SU-DHL-6 (cell line): ENCODE data around the gene PPP6R3.

Experiments
- H2AFZ ChIP-seq: fragments of 200-600 bp; sonication (generic); 2 replicates; pipeline ENCODE4 v1.6.1; 2014; ENCODE audit warnings: low read depth, mild to moderate bottlenecking, moderate library complexity, mixed read lengths, antibody characterized with exemption, low read length; ENCODE audit not compliant: severe bottlenecking
- H3F3A ChIP-seq: fragments of 200-600 bp; shearing (Covaris generic); 2 replicates; pipeline ENCODE4 v1.6.0; 2016; ENCODE audit warnings: antibody characterized with exemption, mild to moderate bottlenecking; ENCODE audit not compliant: insufficient read depth
- H3K27ac ChIP-seq: fragments of 200-600 bp; sonication (generic); 2 replicates; pipeline ENCODE4 v1.5.1; 2016; ENCODE audit warnings: low read depth, mild to moderate bottlenecking, low read length, moderate library complexity, mixed read lengths
- H3K27me3 ChIP-seq: fragments of 200-600 bp; sonication (generic), shearing (Covaris generic); 2 replicates; pipeline ENCODE4 v1.6.0; 2014; ENCODE audit warnings: mild to moderate bottlenecking, low read length
- H3K36me3 ChIP-seq: fragments of 200-600 bp; sonication (generic); 2 replicates; pipeline ENCODE4 v1.6.1; 2014; ENCODE audit warnings: mild to moderate bottlenecking, low read length, mixed read lengths
- H3K4me2 ChIP-seq: fragments of 300-600, 200-600 bp; shearing (Covaris generic), sonication (generic); 2 replicates; pipeline ENCODE4 v1.6.0; 2014; ENCODE audit warnings: low read length, low read depth, mild to moderate bottlenecking; ENCODE audit not compliant: poor library complexity, severe bottlenecking
- H3K4me3 ChIP-seq: fragments of 200-600 bp; sonication (generic); 2 replicates; pipeline ENCODE4 v1.5.1; 2014; ENCODE audit warnings: antibody characterized with exemption, low read length, mild to moderate bottlenecking, mixed read lengths; ENCODE audit not compliant: insufficient read depth, poor library complexity, severe bottlenecking
- H3K79me2 ChIP-seq: fragments of 200-600 bp; sonication (generic); 2 replicates; pipeline ENCODE4 v1.6.1; 2014; ENCODE audit warnings: mild to moderate bottlenecking, low read length, moderate library complexity; ENCODE audit not compliant: insufficient read depth
- H3K9ac ChIP-seq: fragments of 200-600 bp; sonication (generic); 2 replicates; pipeline ENCODE4 v1.7.0; 2014; ENCODE audit warnings: mild to moderate bottlenecking, low read length
- H3K9me2 ChIP-seq: fragments of 200-600 bp; sonication (generic); replicated peaks from 2 replicates; pipeline ENCODE4 v1.6.1; 2014; ENCODE audit warnings: low read length; ENCODE audit not compliant: insufficient read depth
- H3K9me3 ChIP-seq: fragments of 200-600 bp; sonication (generic); 2 replicates; pipeline ENCODE4 v1.6.1; 2014; ENCODE audit warnings: low read length, mixed read lengths; ENCODE audit not compliant: insufficient read depth
- H4K20me1 ChIP-seq: fragments of 200-600 bp; sonication (generic); 2 replicates; pipeline ENCODE4 v1.6.1; 2014; ENCODE audit warnings: low read depth, mild to moderate bottlenecking, antibody characterized with exemption, low read length, moderate library complexity, mixed read lengths
- EZH2phosphoT487 ChIP-seq: fragments of 200-600 bp; sonication (generic), shearing (Covaris generic); conservative IDR thresholded peaks from 2 replicates; pipeline ENCODE4 v1.6.1; 2018; ENCODE audit warnings: mild to moderate bottlenecking, antibody characterized with exemption, low read length, moderate library complexity, mixed read lengths
- TF ChIP-seq, protein P1 (sequence below): fragments of 200-600 bp; sonication (generic); IDR thresholded peaks from one replicate; pipeline ENCODE4 v1.5.1; 2017; ENCODE audit warnings: antibody characterized with exemption, mild to moderate bottlenecking, low read length, moderate library complexity; ENCODE audit not compliant: insufficient read depth, poor library complexity, severe bottlenecking

The PPP6R3 gene

DNA sequence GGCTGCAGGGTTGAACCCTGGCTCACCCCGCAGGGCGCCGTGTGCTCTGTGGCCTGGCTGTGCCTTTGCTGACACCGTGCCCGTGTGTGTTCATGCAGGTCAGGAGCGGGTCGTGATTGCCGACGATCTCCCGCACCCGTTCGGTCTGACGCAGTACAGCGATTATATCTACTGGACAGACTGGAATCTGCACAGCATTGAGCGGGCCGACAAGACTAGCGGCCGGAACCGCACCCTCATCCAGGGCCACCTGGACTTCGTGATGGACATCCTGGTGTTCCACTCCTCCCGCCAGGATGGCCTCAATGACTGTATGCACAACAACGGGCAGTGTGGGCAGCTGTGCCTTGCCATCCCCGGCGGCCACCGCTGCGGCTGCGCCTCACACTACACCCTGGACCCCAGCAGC, 47.0 kb upstream of the PPP6R3 start:
- H4K20me1 ChIP-seq, result no peaks in the 10 kb centered on the region
- no peak overlapping the region for H3K9ac ChIP-seq
- H3K36me3 ChIP-seq, result no peaks in the 10 kb centered on the region
- no peaks in the 10 kb centered on the region for H3K9me2 ChIP-seq
- H3K79me2 ChIP-seq, result no peaks in the 10 kb centered on the region
- no peak overlapping the region for H2AFZ ChIP-seq
- H3K4me2 ChIP-seq, result no peak overlapping the region
- H3K27ac ChIP-seq, result no peak overlapping the region
- no peaks in the 10 kb centered on the region for H3K27me3 ChIP-seq
- TF ChIP-seq EZH2phosphoT487, result no peak
- TF ChIP-seq, protein P1, sequence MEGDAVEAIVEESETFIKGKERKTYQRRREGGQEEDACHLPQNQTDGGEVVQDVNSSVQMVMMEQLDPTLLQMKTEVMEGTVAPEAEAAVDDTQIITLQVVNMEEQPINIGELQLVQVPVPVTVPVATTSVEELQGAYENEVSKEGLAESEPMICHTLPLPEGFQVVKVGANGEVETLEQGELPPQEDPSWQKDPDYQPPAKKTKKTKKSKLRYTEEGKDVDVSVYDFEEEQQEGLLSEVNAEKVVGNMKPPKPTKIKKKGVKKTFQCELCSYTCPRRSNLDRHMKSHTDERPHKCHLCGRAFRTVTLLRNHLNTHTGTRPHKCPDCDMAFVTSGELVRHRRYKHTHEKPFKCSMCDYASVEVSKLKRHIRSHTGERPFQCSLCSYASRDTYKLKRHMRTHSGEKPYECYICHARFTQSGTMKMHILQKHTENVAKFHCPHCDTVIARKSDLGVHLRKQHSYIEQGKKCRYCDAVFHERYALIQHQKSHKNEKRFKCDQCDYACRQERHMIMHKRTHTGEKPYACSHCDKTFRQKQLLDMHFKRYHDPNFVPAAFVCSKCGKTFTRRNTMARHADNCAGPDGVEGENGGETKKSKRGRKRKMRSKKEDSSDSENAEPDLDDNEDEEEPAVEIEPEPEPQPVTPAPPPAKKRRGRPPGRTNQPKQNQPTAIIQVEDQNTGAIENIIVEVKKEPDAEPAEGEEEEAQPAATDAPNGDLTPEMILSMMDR, result no peak
- H3K4me3 ChIP-seq, result no peak overlapping the region
- no peaks in the 10 kb centered on the region for H3K9me3 ChIP-seq
- no peaks in the 10 kb centered on the region for H3F3A ChIP-seq

DNA sequence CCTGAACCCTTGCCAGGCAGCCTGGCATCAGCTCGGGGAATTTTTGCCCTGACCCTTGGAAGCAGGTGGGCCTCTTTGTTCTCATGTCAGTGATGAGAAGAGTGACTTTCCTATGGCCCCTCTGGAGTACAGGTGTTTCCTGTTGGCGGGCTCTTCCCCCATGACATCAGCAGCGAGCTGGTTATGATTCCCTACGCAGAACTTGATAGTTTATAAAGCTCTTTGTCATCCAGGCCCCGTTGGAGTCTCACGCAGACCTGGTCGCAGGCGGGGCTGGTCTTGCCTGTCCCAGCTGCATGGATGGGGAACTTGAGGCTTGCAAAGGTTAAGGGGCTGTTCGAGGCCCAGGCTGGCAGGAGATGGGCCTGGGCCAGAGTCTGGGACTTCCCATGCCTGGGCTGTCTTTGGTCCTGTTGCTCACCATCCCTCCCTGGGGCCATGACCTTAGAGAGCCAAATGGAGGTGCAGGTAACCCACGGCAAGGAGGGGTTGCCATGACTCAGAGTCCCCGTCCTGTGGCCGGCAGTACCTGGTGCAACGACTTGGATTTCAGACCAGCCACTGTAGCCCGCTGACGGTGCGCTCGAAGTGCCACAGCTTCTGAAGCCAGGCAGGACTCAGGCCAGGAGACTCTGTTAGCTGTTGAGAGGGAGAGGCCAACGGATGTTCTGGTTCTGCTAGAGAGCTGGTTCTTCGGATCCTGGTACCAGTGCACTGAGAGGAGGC, 45.9 kb upstream of the PPP6R3 start:
- no peak for TF ChIP-seq EZH2phosphoT487

DNA sequence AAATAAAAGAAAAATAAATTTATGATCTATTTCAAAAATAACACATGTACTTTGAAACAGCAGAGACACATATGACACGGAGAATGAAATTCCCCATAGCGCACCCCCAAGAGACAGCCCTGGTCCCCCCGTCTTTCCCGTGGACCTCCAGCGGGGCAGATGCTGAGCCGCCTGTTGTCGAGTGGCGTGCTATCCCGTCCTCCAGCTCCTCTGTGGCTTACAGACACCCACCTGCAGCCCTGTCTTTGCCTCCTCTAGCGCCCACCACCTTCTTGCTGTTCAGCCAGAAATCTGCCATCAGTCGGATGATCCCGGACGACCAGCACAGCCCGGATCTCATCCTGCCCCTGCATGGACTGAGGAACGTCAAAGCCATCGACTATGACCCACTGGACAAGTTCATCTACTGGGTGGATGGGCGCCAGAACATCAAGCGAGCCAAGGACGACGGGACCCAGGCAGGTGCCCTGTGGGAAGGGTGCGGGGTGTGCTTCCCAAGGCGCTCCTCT, 44.4 kb upstream of the PPP6R3 start:
- TF ChIP-seq, protein P1, result no peak
- no peak for TF ChIP-seq EZH2phosphoT487
- H3K4me3 ChIP-seq, result no peak overlapping the region
- no peaks in the 10 kb centered on the region for H4K20me1 ChIP-seq
- no peaks in the 10 kb centered on the region for H3K27me3 ChIP-seq
- no peak overlapping the region for H3K27ac ChIP-seq
- no peaks in the 10 kb centered on the region for H3K36me3 ChIP-seq
- H3K79me2 ChIP-seq, result no peaks in the 10 kb centered on the region
- H3K9me2 ChIP-seq, result no peaks in the 10 kb centered on the region
- no peak overlapping the region for H3K9ac ChIP-seq
- no peaks in the 10 kb centered on the region for H3K9me3 ChIP-seq
- H2AFZ ChIP-seq, result no peak overlapping the region
- H3F3A ChIP-seq, result no peaks in the 10 kb centered on the region
- no peak overlapping the region for H3K4me2 ChIP-seq

More for the DNA sequence above, 45.9 kb upstream of the PPP6R3 start:
- Histone ChIP-seq H3K4me2 (no peak overlapping the region), H3K9me3 (no peaks in the 10 kb centered on the region), H4K20me1 (no peaks in the 10 kb centered on the region), H3K9me2 (no peaks in the 10 kb centered on the region), H3F3A (no peaks in the 10 kb centered on the region), H3K36me3 (no peaks in the 10 kb centered on the region), H3K79me2 (no peaks in the 10 kb centered on the region), H3K9ac (no peak overlapping the region), H3K27ac (no peak overlapping the region), H2AFZ (no peak overlapping the region), H3K27me3 (no peaks in the 10 kb centered on the region), H3K4me3 (no peak overlapping the region)

DNA sequence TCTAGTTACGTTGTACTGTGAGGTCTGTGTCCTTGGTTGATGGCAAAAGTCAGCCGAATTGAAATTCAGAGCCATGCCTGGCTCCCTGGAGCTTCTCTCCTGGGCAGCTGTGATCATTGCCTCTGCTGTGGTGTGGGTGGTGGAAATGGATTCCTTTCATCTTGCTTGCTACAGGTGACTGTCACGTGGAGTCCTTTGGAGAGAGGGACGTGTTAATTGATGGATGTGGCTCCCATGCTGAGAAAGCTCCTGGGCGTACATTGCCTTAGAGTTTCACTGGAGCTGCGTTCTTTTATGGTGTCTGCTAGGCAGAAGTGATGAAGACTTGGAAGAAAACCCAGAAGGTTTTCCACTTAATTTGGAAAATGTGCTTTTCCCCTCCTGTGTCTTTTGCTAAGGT, 41.9 kb upstream of the PPP6R3 start:
- H3F3A ChIP-seq, result no peaks in the 10 kb centered on the region
- H3K27me3 ChIP-seq, result no peaks in the 10 kb centered on the region
- H3K9me2 ChIP-seq, result no peaks in the 10 kb centered on the region
- no peaks in the 10 kb centered on the region for H4K20me1 ChIP-seq
- TF ChIP-seq, protein P1, result no peak
- no peak for TF ChIP-seq EZH2phosphoT487
- no peak overlapping the region for H3K27ac ChIP-seq
- H3K9me3 ChIP-seq, result no peaks in the 10 kb centered on the region
- no peak overlapping the region for H3K4me3 ChIP-seq
- no peaks in the 10 kb centered on the region for H3K36me3 ChIP-seq
- no peak overlapping the region for H3K9ac ChIP-seq
- H3K79me2 ChIP-seq, result no peaks in the 10 kb centered on the region
- no peak overlapping the region for H2AFZ ChIP-seq
- no peak overlapping the region for H3K4me2 ChIP-seq
